GM08714 (cell line): ENCODE results near the gene CIT.
"Not testable (repeated sequence)": the region's sequence is repeated elsewhere in the genome, so short reads cannot be mapped to it uniquely, and the experiment has no call there.

Experiments used
- H3K4me3 ChIP-seq: fragments of 200-500 bp; sonication (Bioruptor generic); 2 replicates; pipeline ENCODE4 v1.5.1; 2014; ENCODE audit warnings: mild to moderate bottlenecking, low read length, inconsistent platforms
- ZNF274 ChIP-seq: IDR thresholded peaks from 2 replicates; pipeline ENCODE4 v1.6.1; 2012; ENCODE audit warnings: mild to moderate bottlenecking, low read depth, low read length

Gene CIT

DNA sequence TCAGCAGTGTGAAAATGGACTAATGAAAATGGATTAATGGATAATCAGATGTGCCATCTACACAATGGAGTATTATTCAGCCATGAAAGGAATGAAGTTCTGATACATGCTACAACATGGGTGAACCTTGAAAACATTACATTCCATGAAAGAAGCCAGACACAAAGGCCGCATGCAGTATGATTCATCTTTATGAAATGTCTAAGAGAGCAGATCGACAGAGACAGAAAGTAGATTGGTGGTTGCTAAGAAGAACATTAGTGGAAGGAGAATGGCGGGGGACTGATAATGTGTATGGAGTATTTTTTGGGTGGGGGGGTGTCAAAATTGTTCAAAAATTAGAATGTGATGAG lies 161.9 kb downstream of the CIT start:
- TF ChIP-seq ZNF274, result no peak

DNA sequence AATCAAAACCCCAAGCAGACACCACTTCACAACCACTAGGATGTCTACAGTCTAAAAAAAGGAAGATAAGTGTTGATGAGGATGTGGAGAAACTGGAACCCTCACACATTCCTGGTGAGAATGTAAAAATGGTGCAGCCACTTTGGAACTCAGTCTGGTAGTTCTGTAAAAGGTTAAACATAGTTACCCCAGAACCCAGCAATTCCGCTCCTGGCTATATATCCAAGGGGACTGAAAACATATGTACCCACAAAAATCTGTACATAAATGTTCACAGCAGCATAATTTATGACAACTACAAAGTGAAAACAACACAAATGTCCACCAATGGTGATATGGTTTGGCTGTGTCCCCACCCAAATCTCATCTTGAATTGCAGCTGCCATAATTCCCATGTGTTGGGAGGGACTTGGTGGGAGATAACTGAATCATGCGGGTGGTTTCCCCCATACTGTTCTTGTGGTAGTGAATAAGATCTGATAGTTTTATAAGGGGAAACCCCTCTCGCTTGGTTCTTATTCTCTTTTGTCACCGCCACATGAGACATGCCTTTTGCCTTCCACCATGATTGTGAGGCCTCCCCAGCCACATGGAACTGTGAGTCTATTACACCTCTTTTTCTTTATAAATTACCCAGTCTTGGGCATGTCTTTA lies 162.4 kb downstream of the CIT start:
- no peak for TF ChIP-seq ZNF274

More for the DNA sequence above, 161.9 kb downstream of the CIT start:
- no peak overlapping the region for H3K4me3 ChIP-seq

DNA sequence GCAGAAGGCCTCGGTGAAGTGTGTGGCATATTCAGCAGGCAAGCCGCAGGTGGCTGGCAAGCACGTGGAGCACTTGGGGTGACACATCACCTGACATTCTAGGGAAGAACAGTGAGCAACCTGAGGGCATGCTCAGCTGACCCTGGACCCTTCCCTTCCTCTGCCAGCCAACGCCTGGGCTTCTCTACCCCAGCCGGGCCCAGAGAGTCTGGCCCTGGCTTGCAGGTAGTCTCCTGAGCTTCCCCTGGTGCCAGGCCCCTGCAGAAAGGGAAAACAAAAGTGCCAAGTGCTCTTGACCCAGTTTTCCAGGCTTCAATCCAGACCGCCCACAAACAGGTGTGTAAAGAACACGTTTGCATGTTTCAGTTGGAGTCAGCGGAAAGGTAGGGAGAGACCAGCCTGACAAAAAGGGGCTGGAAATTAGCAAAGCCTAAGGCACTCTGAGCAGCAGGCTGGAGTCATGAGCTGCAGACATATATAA lies 163.5 kb downstream of the CIT start:
- no peak overlapping the region for H3K4me3 ChIP-seq
- TF ChIP-seq ZNF274, result no peak

More for the DNA sequence above, 162.4 kb downstream of the CIT start:
- H3K4me3 ChIP-seq, result no peak overlapping the region

DNA sequence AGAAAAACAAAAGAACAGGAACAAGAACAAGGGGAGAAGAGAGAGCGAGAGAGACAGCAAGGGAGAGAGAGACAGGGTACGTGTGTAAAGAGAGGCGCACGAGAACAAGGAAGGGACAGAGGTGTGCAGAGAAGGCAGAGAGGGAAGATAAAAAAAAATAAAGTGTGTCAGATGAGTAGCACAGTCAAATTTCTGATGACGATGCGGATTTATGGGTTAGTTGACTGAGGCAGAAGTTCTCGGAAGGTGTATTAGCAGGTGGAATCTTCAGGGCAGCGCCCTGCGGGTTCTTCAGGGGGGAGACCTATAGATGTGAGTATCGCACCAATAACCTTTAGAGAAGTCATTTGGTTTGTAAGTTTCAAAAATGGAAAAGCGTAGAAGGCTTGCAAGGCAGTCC lies 164.4 kb downstream of the CIT start:
- no peak for TF ChIP-seq ZNF274
- no peak overlapping the region for H3K4me3 ChIP-seq

DNA sequence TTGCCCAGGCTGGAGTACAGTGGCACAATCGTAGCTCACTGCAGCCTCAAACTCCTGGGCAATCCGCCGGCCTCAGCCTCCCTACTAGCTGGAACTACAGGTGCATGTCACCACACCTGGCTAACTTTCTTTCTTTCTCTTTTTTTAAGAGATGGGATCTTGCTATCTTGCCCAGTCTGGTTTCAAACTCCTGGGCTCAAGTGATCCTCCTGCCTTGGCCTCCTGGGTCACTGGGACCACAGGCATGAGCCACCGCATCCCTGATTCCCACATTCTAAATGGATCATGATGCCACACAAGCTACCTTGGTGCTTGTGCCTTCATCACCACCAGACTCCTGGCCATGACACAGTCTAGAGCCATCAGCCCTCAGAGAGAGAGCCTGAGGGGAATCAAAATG lies 165.4 kb downstream of the CIT start:
- no peak for TF ChIP-seq ZNF274
- no peak overlapping the region for H3K4me3 ChIP-seq

DNA sequence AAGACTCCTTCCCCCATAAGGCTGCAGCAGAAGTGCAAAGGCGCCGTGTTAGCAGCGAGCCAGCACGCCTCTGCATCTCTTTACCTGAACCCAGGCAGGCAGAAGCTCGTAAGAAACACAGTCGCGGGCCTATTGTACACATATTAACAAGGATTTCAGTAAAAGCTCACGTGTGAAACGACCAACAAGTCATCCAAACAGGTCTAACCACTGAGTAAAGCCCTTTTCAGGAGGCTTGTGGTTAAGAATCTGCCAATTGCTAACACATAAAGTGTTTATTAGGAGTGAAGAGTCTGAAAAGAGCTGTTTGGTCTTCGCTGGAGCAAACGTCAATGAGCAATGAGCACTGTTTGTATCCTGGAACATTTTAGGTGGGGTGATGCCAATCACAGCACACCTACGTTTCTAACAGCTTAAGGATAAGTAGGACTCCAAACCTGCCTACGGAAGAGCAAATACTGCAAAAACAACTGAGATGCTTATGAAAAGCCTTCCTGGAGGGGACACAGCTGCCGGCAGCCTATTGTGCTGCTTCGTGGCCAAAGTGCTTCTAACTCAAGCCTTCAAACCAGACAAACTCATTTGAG lies 166.1 kb downstream of the CIT start:
- no peak overlapping the region for H3K4me3 ChIP-seq

DNA sequence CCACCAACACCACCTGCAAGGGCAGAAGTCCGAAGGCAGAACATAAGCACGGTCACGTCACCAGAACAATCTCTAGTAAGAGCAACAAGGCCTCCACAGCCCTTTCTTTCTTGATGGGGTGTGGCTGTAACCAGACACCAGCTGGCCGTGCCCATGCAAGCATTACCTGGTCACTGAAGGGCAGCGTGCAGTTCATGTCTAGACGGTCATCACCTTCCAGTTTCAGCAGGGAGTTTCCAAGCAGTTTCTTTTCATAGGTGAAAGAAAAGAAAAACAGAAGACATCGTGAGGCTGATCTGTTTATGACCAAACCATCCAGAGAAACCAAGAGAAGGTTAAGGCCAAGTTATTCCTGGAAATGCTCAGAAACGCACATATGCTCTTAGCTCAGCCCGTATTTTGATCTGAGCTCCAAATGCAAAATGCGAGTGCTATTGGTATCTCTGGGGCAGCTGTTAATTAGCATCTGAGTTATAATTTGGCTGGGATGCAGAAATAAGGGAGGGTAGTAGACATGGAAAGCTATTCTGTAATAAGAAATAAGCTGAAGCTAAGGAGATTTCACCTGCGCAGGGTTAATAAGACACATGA lies 166.7 kb downstream of the CIT start:
- H3K4me3 ChIP-seq, result no peak overlapping the region
- no peak for TF ChIP-seq ZNF274

More for the DNA sequence above, 166.1 kb downstream of the CIT start:
- TF ChIP-seq ZNF274, result no peak

DNA sequence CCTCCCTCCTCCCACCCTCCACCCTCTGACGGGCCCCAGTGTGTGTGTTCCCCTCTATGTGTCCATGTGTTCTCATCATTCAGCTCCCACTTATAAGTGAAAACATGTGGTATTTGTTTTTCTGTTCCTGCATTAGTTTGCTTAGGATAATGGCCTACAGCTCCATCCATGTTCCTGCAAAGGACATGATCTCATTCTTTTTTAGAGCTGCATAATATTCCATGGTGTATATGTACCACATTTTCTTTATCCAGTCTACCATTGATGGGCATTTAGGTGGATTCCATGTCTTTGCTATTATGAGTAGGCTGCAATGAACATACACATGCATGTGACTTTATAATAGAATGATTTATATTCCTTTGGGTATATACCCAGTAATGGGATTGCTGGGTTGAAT lies 170.7 kb downstream of the CIT start:
- H3K4me3 ChIP-seq, result not testable (repeated sequence)

DNA sequence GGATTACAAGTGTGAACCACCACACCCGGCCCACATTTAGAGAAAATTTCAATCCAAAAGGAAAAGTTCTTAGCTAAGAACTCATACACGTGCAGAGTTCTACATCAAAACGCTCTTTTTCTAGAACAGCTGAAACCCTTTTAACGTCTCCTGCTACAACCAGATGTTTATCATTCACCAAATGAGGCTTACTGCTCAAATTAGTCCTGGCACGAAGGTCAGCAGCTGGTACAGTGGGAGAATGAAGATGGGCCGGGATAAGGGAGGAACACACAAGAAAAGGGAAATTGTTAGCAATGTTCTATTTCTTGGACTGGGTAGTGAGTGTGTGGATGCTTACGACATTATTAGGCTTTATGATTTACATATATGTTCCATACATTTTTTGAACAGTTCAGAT lies 171.9 kb downstream of the CIT start:
- no peak for TF ChIP-seq ZNF274
- H3K4me3 ChIP-seq, result no peak overlapping the region

DNA sequence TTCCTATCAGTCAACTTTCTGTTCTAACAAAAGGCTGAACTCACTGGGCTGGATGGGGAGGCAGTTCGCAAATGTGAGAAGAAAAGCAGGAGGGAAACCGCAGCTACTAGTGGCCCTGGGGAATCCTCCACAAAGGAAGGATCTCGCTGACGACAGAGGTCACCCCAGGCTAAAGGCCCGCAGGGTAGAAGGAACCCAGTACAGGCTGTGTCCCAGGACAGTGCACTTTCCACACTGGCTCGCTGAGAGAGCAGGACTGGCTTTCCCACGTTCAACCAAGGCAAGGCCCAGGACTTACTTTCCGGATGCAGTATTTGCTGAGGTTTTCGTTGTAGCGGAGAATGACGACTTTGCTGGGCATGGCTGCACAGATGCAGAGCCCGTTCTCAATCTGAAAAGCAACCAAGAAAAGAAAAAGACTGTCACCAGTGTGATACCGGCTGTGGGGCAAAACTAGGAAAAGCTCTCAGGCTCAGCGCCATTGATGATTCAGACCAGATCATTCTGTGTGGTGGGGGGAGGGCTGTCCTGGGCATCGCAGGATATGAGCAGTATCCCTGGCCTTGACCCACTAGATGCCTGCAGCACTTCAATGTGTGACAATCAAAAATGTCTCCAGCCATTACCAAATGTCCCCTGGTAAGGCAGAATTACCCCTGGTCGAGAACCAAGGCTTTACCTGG lies 172.9 kb downstream of the CIT start:
- no peak overlapping the region for H3K4me3 ChIP-seq
- TF ChIP-seq ZNF274, result no peak

DNA sequence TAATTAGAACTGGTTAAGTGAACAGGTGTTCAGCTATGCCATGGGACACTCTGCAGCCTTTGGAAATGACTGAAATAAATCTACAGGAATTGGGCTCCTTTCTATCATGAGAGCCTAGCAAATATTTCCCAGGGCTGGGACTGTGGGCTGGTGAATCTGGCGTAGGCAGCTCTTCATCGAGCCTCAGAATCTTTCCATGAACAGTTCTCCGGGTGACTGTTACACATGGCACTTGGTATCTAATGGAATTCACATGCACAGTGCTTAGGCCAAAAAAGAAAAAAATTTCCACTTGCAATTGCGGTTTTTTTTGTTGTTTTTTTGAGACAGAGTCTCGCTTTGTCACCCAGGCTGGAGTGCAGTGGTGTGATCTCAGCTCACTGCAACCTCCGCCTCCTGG lies 177.0 kb downstream of the CIT start:
- H3K4me3 ChIP-seq, result no peak overlapping the region
- no peak for TF ChIP-seq ZNF274

DNA sequence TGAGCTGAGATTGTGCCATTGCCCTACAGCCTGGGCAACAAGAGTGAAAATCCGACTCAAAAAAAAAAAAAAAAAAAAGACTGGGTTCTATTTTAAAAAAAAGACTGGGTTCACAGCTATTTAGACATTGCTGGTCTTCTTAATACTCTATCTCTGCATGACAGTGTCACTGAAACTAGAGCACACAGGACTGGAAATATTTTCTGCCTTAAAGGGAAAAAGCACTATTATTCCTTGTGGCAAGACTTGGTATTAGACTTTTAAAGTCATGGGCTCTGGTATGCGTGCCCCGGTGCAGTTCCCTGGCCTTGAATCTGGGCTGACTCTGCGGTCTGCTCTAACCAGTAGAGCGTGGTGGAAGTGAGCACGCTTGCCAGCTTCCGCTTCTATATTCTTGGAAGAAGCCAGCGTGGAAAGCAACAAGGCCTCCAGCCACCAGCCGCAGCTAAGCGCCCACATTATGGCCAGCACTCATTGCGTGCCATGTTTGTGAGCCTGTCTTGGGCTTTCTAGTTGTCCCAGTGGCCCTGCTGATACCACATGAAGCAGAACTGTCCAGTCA lies 177.8 kb downstream of the CIT start:
- no peak for TF ChIP-seq ZNF274
- H3K4me3 ChIP-seq, result no peak overlapping the region

DNA sequence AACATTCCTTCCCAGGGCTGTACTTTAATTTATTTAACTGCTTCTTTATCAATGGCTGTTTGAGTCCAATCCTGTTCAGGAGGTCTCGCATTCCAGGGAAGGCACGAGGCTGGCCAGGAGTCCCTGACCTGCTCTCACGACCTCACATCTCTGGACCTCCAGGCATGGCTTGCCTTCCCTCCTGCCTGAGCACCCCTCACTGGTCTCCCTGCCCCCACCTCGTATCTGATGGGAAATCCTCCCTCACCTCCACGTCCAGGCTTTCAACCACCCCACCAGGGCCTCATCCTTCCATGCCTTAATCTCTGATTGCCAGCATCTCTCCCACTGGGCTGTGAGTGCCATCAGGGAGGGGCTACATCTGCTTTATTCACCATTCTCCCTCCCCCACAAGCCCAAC lies 180.2 kb downstream of the CIT start:
- H3K4me3 ChIP-seq, result no peak overlapping the region
- TF ChIP-seq ZNF274, result no peak

DNA sequence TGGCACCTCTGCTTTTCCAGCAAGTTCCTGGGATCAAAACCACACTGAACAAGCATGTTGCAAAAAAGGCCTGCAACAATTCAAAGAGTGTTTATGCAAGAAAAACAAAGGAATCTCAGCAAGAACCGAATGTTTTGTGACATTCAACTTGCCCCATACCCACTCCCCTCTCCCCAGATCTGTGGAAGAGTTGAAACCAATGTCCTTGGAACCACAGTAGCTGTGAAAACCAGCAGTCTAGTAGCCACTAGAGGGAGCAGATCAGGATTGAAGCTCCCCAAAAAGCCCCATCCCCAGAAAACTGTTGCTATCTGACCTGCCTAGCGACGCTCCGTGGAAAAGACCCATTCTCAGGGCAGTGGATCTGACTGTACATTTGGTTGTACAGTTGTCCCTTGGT lies 182.1 kb downstream of the CIT start:
- TF ChIP-seq ZNF274, result no peak
- no peak overlapping the region for H3K4me3 ChIP-seq

DNA sequence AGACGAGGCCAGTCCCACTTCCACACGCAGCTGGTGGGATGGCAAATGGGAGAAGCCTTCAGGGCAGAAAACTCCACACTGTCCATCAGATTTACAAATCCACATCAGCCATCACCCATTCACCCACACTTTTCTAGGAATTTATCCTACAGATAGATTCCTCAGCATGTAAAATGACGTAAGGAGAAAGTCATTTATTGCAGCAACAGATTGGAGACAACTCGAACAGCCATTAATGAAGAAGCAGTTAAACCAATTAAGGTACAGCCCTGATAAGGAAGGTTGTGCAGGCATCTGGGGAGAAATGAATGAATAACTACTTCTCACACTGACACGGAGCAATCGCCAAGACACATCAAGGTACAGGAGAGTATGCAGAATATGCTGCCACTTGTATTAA lies 183.0 kb downstream of the CIT start:
- no peak for TF ChIP-seq ZNF274
- H3K4me3 ChIP-seq, result no peak overlapping the region
